Measurements from ENCODE around the gene AIFM1.
A peak's percentile ranks its signal among the peaks of the same experiment; 100 is the strongest.

AIFM1 gene

GRCh38 chrX:130097507-130098209 lies 68.0 kb downstream of the AIFM1 start:
- DNase-seq: no peak

- DNase-seq: no peak
These were observed 70.2 kb downstream of the AIFM1 start for GRCh38 chrX:130095249-130096030.

GRCh38 chrX:130094696-130095095 lies 70.9 kb downstream of the AIFM1 start:
- DNase-seq: no peak

GRCh38 chrX:130093271-130093670 lies 72.4 kb downstream of the AIFM1 start:
- no peak for DNase-seq

- DNase-seq: no peak
These were observed 73.6 kb downstream of the AIFM1 start for GRCh38 chrX:130091980-130092522.

- no peak for DNase-seq
These were observed 75.3 kb downstream of the AIFM1 start for GRCh38 chrX:130090364-130090763.

- no peak for DNase-seq
These were observed 79.0 kb downstream of the AIFM1 start for GRCh38 chrX:130086447-130087206.

- DNase-seq: no peak
These were observed 79.8 kb downstream of the AIFM1 start for GRCh38 chrX:130085551-130086446.

- no peak for DNase-seq
These were observed 80.9 kb downstream of the AIFM1 start for GRCh38 chrX:130084631-130085237.

- no peak for DNase-seq
These were observed 81.8 kb downstream of the AIFM1 start for GRCh38 chrX:130083656-130084382.

GRCh38 chrX:130083107-130083490 lies 82.5 kb downstream of the AIFM1 start:
- DNase-seq: no peak

- peak in 1 of 56 donors; percentile 0 for DNase-seq
These were observed 83.2 kb downstream of the AIFM1 start for GRCh38 chrX:130082244-130083106.

- DNase-seq: no peak
These were observed 84.1 kb downstream of the AIFM1 start for GRCh38 chrX:130081421-130082045.

GRCh38 chrX:130080791-130081367 lies 84.8 kb downstream of the AIFM1 start:
- DNase-seq: peak in 1 of 56 donors; percentile 5

- DNase-seq: peak in 42 of 56 donors; percentile 0 to 73 (median 14)
These were observed 85.7 kb downstream of the AIFM1 start for GRCh38 chrX:130079824-130080406.

Data from nucleus accumbens (tissue), 56 donors.